Effector CD4-positive, alpha-beta T cell (primary cell): ENCODE data around the gene LRBA.

Experiments used
- DNase-seq: peaks from one replicate; pipeline ENCODE4 v3.0.0-alpha.2; 2020

Gene LRBA

GRCh38 chr4:150256841-150257730 lies 758.0 kb downstream of the LRBA start:
- DNase-seq = no peak

GRCh38 chr4:150256225-150256620 lies 758.9 kb downstream of the LRBA start:
- DNase-seq = no peak

GRCh38 chr4:150255610-150256224 lies 759.4 kb downstream of the LRBA start:
- no peak for DNase-seq

GRCh38 chr4:150253965-150254630 lies 761.0 kb downstream of the LRBA start:
- DNase-seq = no peak

GRCh38 chr4:150253416-150253815 lies 761.7 kb downstream of the LRBA start:
- DNase-seq = no peak

- no peak for DNase-seq
These were observed 762.3 kb downstream of the LRBA start for GRCh38 chr4:150252741-150253140.

GRCh38 chr4:150252306-150252705 lies 762.8 kb downstream of the LRBA start:
- no peak for DNase-seq

- DNase-seq = no peak
These were observed 763.3 kb downstream of the LRBA start for GRCh38 chr4:150251752-150252190.

- DNase-seq = no peak
These were observed 764.0 kb downstream of the LRBA start for GRCh38 chr4:150250998-150251651.

GRCh38 chr4:150250293-150250997 lies 764.6 kb downstream of the LRBA start:
- DNase-seq = no peak

- DNase-seq = no peak
These were observed 766.9 kb downstream of the LRBA start for GRCh38 chr4:150248181-150248580.

- no peak for DNase-seq
These were observed 767.9 kb downstream of the LRBA start for GRCh38 chr4:150247184-150247583.

- no peak for DNase-seq
These were observed 770.5 kb downstream of the LRBA start for GRCh38 chr4:150244600-150244999.

GRCh38 chr4:150243932-150244331 lies 771.2 kb downstream of the LRBA start:
- no peak for DNase-seq

GRCh38 chr4:150242820-150243458 lies 772.1 kb downstream of the LRBA start:
- no peak for DNase-seq

GRCh38 chr4:150240011-150240410 lies 775.1 kb downstream of the LRBA start:
- DNase-seq = no peak

GRCh38 chr4:150238591-150238990 lies 776.5 kb downstream of the LRBA start:
- no peak for DNase-seq

- no peak for DNase-seq
These were observed 777.8 kb downstream of the LRBA start for GRCh38 chr4:150237110-150237872.

GRCh38 chr4:150236626-150237025 lies 778.5 kb downstream of the LRBA start:
- DNase-seq = no peak

- DNase-seq = no peak
These were observed 779.2 kb downstream of the LRBA start for GRCh38 chr4:150235808-150236271.

GRCh38 chr4:150235317-150235716 lies 779.8 kb downstream of the LRBA start:
- DNase-seq = no peak
